GM18499 (cell line): ENCODE data around the gene YTHDF2.
"Not testable (repeated sequence)": the region's sequence is repeated elsewhere in the genome, so short reads cannot be mapped to it uniquely, and the experiment has no call there.

Source experiments
- ATAC-seq: cut with Tn5 transposase; IDR thresholded peaks from one replicate; pipeline ENCODE4 v1.9.1; 2021; ENCODE audit warnings: moderate number of reproducible peaks; ENCODE audit not compliant: insufficient read depth, unreplicated experiment

Gene YTHDF2

DNA sequence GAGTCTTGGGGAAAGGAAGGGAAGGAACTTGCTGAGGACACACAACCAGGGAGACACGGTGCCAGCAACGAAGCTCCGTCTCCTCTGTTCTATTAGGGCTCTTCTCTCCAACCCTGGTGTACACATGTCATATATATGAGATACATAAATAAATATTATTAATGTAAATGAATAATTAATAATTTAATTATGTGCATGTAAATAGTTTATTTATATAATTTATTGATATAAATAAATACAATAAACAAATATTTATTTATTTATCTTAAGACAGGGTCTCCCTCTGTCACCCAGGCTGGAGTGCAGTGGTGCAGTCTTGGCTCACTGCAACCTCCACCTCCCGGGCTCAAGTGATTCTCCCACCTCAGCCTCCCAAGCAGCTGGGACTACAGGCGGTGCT is 57.8 kb downstream of the YTHDF2 start:
- ATAC-seq = not testable (repeated sequence)

DNA sequence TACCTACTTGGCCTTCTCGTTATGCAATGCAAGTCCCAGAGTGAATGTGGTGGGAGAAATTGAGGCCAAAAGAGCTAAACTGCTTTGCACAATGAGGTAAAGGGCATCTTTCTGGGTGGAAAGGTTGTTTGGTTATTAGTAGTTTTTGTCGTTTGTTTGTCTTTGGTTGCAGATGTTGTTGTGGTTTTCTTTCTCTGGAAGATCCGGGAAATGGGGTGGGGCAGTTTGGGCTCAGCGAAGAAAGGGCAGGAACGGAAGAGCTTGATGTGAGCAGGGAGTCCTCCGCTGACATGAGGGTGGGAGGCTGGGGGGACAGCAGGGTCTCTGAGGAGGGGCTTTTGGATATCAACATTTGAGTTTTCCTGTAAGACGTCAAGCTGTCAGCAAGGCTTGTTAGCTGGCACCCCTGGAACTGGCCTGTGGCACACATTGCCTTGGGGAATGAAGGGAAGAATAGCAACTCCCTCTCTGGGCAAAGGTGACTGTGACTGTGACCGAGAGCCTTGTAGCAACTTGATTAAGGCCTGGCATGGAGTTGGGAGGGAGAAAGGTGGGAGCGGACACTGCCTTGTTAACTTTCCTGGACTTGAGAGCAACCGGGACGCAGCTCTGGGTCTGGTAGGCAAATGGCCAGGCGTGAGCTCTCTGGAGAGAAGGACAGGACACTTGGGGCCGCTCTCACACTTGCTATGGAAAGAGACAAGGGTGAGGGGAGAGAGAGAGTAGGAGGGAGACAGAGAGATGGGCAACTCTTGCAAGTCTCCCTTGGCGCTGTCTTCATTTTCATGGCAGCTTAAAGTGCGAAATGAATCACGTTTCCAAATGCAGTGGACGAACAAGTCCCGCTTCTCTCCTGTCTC is 59.8 kb downstream of the YTHDF2 start:
- ATAC-seq = no peak

DNA sequence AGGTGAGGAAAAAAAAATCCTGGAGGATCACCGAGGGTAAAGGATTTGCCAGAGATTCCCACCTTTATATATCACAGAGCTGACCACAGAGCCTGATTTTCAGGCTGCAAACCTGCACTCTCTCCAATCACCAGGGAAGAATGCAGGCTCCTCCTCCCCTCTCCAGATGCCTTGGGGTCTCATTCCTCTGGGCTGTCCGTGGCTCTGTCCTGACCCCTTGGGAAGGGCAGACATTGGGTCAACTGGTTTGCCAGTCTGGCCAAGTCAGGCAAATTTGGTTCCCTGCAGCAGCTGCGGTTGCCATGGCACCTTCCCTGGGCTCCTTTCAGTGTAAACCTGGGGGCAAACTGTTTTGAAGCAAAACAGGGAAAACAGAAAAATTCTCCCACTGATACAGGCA is 63.6 kb downstream of the YTHDF2 start:
- no peak for ATAC-seq

DNA sequence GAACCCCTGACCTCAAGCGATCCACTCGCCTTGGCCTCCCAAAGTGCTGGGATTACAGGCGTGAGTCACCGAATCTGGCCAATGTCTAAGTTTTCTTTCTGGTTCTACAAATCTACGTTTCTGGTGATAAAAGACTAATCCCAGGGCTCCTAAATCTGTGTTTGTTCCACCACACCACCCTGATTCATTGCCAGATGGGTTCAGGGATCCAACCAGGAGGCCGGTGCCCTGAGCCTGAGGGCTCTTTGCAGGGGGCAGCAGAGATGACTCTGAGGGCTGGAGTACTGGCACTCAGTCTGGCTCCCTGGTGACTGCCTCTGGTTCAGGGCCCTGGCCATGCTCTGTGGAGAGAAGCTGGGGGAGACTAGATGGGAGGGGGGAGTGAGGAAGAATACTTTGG is 64.7 kb downstream of the YTHDF2 start:
- no peak for ATAC-seq

DNA sequence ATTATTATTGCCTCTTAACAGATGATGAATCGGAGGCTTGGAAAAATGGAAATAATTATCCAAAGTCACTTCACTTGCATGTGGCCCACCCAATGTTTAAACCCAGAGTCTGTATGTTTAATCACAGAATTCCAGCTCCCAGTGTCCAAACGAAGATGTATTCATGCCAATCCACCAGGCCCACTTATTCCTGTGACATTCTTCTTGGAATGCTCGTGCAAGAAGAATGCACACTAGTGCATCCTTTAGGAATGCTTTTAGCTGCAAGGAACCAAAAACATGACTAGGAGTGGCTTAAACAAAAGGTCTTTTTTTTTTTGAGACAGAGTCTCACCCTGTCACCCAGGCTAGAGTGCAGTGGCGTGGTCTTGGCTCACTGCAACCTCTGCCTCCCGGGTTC is 66.3 kb downstream of the YTHDF2 start:
- ATAC-seq = no peak

- no peak for ATAC-seq
These were observed 66.9 kb downstream of the YTHDF2 start for GRCh38 chr1:28803662-28804061.

- ATAC-seq = no peak
These were observed 67.3 kb downstream of the YTHDF2 start for GRCh38 chr1:28804071-28804470.

DNA sequence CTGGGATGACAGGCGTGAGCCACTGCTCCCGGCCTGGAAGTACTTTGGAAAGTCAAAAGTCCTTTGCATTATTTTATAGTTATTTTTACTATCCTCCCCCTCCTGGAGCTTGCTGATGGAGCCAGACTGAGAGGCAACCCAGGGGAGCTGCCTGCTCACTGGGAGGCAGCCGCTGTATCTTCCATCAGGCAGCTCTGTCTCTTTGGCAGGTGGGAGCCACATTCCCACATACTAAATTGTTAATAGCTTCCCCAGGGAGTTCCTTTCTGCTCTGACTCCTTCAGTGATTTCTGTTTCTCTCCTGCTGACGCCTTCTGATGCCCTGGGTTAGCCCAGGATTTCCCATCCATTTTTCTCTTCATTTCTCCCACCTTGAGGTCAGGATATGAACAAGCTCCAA is 70.3 kb downstream of the YTHDF2 start:
- ATAC-seq = no peak

GRCh38 chr1:28807986-28808385 is 71.2 kb downstream of the YTHDF2 start:
- no peak for ATAC-seq

- no peak for ATAC-seq
These were observed 74.6 kb downstream of the YTHDF2 start for GRCh38 chr1:28811369-28811765.

DNA sequence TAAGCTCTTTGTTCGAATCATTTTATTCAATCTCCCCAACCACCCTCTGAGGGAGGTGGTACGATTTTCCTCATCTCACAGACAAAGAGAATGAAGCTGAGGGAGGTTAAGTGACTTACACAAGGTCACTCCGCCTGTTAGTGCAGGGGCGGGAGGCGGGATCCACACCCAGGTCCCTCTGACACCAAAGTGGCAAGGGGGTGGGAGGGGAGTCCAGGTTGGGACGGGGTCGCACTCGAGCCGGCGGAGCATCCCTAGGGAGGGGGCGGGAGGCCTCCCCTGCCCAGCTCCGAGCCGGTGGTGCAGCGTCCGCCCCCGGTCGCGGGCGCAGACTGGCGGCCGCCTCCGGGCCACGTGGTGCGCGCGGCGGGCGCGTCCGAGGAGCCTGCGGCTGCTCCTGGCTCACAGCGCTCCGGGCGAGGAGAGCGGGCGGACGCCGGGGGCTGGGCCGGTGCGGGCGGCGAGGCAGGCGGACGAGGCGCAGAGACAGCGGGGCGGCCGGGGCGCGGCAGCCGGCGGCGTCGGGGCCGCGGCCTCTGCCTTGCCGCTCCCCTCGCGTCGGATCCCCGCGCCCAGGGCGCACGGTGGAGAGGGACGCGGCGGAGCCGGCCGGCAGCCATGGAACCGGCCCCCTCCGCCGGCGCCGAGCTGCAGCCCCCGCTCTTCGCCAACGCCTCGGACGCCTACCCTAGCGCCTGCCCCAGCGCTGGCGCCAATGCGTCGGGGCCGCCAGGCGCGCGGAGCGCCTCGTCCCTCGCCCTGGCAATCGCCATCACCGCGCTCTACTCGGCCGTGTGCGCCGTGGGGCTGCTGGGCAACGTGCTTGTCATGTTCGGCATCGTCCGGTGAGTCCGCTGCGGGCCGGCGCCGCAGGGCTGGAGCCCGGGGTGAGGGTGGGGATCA is 75.3 kb downstream of the YTHDF2 start, which contains the start of gene OPRD1:
OPRD1 (plus strand) TSS at position 405 of the 903 bp plus-strand sequence; CDS start at position 619, 214 bp downstream.
- ATAC-seq = no peak

DNA sequence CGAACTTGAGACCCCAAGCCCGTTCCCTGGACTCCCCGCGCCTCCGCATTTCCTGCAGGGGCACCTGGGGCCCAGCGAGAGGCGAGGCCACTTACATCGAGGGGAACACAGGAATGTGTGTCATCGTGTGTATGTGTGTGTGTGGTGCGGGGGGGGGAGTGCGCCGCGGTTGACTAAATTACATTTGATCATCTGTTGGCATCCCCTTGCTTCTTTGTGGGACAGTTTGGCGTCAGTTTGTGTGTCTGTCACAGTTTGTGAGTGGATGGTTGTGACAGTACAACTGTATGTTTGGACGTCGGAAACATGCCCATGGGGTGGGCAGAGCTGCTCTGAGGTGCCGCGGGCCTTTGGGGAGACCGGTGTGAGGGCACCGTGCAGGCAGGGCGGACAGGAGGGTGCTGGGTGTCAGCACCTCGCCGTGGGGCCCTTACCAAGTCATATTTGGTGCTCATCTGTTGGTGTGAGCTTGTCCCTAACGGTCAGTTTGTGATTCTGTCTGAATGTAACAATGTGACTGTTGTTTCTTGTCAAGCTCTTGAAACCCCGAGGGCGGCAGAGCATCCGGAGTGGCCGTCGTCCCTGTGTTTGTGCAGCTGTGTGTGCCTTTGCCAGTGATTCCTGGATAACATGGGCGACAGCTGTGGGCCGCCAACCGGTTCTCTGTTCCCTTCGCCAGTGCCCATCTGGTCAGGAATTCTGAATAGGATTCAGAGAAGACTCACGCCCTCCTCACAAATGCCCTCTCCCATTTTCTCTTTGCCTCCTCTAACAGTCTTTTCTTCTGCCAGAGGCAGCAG is 76.1 kb downstream of the YTHDF2 start:
- no peak for ATAC-seq

- ATAC-seq = no peak
These were observed 77.3 kb downstream of the YTHDF2 start for GRCh38 chr1:28813931-28814465.

DNA sequence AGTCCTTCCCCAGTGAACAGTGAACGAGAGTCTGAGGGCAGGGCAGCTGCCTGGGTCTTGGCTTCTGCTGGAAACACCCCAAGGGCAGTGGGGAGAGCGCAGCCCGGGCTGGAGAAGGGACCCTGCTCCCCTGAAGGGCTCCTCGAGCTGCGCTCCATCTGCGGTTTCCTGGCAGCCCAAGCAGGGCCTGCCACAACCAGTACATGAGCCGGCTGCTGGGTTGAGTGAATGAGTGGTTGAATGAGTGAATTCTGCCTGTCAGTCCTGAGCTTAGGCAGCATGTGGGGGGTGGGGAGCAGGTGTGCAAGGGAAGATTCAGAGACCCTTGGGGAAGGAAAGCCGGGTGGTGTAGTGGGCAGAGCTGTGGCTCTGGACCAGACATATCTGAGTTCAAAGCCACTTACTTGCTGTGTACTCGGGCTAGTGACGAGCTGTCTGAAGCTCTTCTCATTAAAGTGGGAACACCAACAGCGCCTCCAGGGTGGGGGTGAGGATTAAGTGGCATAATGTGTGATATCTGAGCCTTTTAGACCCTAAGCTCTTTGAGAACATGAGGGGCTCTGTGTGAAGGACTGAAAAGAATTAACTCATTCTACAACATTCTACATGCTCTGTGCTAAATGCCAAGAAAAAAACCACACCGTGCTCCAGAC is 78.9 kb downstream of the YTHDF2 start:
- ATAC-seq = no peak

- ATAC-seq = no peak
These were observed 80.4 kb downstream of the YTHDF2 start for GRCh38 chr1:28817133-28817532.

DNA sequence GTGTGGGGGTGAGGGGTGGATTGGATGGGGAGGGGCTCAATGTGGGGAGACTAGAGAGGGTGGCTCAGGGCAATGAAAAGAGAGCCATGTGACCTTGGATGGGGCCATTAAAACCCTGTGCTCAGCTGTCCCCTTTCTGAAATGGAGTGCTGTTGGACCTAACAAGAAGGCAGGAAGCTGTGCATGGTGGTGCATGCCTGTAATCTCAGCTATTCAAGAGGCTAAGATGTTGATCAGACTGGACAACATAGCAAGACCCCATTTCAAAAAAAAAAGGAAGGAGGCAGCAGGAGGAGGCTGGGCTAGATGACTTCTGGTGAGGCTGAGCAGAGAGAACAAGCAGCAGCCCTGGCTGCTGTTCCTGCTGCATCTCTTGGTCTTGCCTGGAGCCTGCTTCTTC is 82.3 kb downstream of the YTHDF2 start:
- no peak for ATAC-seq
